GM19351 (cell line): ENCODE measurements around the gene THBS1.

ENCODE experiments used
- ATAC-seq: cut with Tn5 transposase; IDR thresholded peaks from one replicate; pipeline ENCODE4 v1.9.1; 2021; ENCODE audit warnings: mild to moderate bottlenecking, moderate library complexity; ENCODE audit not compliant: unreplicated experiment

THBS1 gene

GRCh38 chr15:39573287-39573686 is 7.6 kb upstream of the THBS1 start:
- ATAC-seq: no peak

GRCh38 chr15:39573844-39574243 is 7.0 kb upstream of the THBS1 start:
- ATAC-seq: no peak

DNA sequence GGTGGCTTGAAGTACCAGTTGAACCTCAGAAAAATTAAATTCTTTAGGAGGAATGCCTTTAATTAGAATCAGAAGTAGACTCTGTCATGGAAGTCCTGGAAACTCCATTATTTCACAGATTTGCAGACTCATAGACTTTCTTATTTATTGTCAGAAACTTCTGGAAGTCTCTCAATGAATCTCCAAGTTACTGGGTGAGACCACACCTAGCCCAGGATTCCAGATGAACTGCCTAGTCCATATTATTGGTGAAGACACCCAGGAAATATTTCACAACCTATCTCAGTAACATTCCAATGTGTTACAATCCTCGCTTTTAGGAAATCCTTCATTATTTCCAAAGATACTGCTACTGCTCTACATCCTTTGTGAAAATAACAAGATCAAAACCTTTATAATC is 6.5 kb upstream of the THBS1 start:
- ATAC-seq: no peak

- ATAC-seq: no peak
These were observed 5.7 kb upstream of the THBS1 start for GRCh38 chr15:39575180-39575579.

DNA sequence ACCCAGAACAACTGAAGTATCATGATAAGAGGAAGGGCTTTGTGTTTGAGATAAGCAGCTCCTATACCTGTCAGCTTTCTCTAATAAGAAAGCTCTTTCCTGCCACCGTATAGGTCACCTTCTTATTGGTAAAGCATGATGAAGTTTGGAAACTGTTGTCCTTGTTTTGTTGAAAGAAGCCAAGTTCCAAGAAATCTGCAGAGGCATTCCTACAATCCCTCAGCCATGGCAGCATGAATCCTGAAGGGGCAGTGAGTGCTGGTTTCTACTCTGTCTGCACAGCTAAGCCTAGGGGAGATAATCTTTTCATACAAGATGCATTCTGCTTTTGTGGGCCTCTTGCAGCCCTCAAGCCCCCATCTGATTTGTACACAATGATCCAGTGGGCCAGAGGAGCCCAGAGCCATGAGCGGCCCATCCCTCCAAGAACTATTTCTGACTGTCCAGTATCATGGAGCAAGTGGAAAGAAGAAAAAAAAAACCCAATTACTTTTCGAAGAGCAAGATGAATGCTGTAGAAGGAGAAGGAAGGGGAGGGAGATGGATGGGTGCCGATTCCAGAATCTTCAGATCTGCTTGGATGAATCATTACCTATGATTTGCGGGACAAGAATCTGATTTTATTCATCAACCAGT is 1.9 kb upstream of the THBS1 start:
- ATAC-seq: no peak

DNA sequence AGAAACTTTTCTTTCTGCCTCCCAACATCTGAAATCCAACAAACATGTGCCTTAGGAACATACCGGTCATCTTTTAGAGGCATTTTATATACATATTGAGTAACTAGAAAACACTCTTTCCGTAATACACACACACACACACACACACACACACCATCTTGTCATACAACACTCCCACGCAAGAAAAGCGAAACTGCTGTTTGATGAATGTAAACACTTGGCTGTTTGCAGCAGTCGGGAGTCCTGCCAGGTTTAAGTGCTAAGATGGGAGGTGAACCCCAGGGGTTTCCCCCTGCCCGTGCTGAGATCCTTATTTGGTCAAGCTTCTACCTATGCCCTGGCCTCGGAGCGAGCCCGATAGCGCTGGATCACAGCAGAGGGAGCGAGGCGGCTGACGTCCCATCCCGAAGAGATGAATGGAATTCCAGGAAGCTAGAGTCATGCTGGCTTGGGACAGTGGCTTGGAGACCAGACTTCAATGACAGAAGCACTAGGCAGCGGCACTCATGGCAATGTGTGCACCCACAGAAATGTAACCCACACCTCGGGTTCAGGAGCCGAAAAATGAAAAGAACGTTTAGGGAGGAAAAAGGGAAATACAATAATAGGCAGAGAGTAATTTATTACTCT is 1.3 kb upstream of the THBS1 start:
- ATAC-seq: no peak

DNA sequence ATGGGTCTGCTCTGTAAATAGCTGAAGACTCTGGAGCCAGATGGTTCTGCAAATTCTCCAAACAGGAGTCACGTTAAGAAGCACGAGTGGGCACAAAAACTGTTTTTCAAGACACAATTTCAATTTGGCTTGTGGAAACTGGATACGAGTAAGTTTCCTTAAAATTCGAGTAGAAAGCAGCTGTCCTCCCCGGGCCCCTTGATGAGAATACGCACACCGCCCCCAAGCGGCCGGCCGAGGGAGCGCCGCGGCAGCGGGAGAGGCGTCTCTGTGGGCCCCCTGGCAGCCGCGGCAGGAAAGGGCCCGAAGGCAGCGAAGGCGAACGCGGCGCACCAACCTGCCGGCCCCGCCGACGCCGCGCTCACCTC is 778 bp upstream of the THBS1 start:
- ATAC-seq: peak; percentile 81

DNA sequence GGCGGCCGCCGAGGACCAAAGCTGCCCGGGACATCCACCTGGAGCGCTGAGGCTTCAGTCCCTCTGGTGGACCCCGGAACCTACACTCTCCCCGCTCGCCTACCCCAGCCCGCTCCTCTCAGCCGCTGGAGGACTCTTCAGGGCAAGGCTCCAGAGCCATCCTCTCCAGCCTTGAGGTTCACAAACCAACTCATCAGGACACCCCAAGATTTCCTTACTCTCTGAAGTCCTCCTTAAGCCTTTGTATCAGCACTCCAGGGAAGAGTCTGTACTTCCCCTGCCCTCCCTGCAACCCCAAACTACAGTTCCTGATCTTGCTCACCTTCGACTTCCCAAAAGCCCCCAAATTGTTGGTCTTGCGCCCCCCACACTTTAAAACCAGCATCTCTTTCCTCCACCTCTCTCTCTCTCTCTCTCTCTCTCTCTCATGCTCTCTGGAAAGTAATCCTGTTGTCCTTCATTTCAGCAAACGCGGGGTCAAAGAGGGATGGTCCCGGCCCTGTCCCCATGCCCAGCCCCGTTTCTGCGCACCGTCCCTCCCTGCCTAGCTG is 438 bp downstream of the THBS1 start:
- ATAC-seq: no peak

- ATAC-seq: no peak
These were observed 960 bp downstream of the THBS1 start for GRCh38 chr15:39581793-39582285.

- no peak for ATAC-seq
These were observed 1.6 kb downstream of the THBS1 start for GRCh38 chr15:39582286-39582976.

DNA sequence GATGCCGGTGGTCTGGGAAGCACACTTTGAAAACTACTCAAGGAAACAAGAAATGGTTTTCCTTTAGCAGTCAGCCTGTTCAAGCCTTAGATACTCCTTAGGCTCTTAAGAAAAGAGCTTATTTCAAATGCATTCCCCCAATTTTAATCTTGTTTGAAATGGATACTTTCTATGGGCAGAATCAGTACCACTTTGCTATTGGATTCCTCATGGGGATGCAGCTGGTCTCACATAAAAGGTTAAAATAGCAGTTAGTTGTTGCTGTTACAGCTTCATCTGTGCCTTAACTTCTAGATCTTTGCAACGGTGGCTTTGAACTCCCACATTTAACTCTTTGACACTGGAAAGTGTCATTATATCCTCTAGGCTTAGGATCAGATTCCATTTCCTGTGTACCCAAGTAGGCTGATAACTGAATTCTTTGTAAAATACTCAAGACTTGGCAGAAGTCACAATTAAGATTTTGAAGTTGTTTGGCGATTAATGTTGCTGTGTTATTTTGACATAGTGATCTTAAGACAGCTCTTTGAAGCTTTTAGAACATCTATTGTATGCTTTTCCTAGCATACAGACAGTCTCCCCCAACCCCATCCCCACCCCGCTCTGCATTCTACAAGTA is 2.2 kb downstream of the THBS1 start:
- no peak for ATAC-seq

DNA sequence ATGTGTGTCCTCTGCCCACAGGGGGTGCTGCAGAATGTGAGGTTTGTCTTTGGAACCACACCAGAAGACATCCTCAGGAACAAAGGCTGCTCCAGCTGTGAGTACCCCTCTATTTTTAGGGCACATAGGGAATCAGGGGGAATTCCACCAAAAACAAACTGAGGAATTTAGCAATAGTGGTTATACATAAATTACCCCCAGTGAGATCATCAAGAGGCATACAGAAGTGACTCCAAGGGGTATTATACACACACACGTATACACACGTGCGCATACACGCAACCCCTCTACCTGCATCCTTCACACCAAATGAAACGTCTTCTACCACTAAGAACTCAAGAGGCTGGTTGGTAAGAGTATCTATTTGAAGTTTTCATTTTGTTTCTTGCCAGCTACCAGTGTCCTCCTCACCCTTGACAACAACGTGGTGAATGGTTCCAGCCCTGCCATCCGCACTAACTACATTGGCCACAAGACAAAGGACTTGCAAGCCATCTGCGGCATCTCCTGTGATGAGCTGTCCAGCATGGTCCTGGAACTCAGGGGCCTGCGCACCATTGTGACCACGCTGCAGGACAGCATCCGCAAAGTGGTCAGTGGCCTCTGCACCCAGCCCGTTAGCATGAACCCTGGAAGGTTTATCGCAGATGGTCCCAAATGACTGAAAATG is 2.9 kb downstream of the THBS1 start:
- no peak for ATAC-seq

GRCh38 chr15:39584266-39584659 is 3.4 kb downstream of the THBS1 start:
- no peak for ATAC-seq

- ATAC-seq: no peak
These were observed 3.9 kb downstream of the THBS1 start for GRCh38 chr15:39584662-39585388.

DNA sequence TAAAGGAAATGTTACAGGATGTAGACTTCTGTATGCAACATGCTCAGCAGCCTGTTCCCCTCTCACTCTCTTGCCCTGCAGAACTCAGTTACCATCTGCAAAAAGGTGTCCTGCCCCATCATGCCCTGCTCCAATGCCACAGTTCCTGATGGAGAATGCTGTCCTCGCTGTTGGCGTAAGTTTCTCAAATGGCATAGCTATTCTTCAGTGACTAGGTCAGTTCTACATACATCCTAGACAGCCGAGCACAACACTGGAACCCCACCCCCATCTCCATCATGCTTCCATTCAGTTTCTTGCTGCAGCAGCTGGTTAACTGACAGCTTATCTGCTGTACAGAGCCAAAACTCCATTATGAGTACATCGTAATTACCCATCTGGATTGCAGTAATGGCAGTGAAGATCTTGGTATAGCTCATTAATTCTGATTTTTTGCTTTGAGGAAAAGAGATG is 4.5 kb downstream of the THBS1 start:
- no peak for ATAC-seq

GRCh38 chr15:39585871-39586301 is 5.0 kb downstream of the THBS1 start:
- ATAC-seq: no peak

GRCh38 chr15:39586387-39587095 is 5.7 kb downstream of the THBS1 start:
- ATAC-seq: no peak

DNA sequence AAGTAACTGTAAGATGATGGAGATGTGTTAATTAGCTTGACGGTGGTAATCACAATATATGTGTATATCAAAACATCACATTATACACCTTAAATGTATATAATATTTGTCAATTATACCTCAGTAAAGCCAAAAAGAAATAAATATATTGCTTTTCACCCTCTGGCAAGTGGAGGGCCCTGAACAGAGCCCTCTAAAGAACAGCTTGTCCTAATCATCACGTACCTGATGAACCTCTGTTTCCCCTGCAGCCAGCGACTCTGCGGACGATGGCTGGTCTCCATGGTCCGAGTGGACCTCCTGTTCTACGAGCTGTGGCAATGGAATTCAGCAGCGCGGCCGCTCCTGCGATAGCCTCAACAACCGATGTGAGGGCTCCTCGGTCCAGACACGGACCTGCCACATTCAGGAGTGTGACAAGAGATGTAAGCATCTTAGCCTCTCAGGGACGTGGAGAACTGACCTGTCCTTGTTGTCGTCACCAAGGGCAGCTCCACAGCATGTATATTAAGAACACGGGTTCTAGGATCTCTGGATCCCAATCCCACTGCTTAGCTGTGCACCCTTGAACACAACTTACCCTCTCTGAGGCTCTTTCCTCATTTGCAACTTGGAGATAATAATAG is 6.3 kb downstream of the THBS1 start:
- ATAC-seq: no peak
